ENCODE results near the gene SLC9A1. TPM values are rescaled to one million over a fixed set of nuclear protein-coding genes. Genes with fewer than 3 reads are reported as not detected.

SLC9A1 gene
- total and polyA plus RNA-seq, 12 donors = 9.4 to 34.4 (median 20.7) TPM

DNA sequence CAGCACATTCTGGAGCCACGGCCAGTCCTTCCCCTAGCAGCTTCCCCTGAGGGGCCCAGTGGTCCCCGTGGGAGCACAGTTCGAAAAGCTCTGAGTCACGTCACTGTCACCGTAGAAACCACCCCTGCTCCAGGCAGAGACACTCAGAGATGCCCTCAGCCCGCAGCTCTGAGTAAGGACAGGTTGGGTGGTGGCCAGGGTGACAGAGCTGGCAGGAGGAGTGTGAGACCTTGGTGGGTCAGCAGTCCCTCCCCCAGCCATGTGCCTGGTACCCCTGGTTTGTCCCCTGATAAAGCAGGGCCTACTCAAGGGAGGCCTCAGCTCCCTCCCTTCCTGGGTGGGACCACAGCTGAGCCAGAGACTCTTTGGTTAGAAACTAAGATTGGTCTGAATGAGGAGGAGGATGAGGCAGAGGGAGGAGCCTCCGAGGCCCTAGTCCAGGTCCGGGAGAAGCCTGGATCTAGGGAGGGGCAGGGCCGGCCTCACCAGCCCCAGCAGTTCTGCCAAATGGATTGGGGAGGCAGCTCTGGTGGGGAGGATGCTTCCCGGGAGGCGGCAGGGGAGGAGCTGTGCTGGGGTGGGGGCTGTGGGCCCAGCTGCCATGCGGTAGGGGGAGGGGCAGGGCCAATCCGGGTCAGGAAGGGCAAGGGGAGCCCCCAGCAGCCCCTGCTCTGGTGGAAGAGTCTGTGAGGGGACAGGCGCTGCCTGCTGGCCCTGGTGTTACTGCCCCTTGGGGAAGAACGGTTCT is 55.2 kb downstream of the SLC9A1 start:
- DNase-seq = peak; percentile 73 to 75
- peak overlapping the region; percentile 71 to 91 (median 85) for H3K27ac ChIP-seq
- H3K36me3 ChIP-seq = peaks cover 0 to 44% (median 0%) of the 10 kb centered on the region in 9 donors
- H3K4me1 ChIP-seq = peaks cover 14 to 42% (median 35%) of the 10 kb centered on the region in 9 donors
- ATAC-seq = peak; percentile 37 to 78 (median 68)
- H3K9me3 ChIP-seq = no peaks in the 10 kb centered on the region
- H3K27me3 ChIP-seq = no peaks in the 10 kb centered on the region
- H3K4me3 ChIP-seq = peak overlapping the region in 1 of 10 donors; percentile 5
- TF ChIP-seq, protein P1, sequence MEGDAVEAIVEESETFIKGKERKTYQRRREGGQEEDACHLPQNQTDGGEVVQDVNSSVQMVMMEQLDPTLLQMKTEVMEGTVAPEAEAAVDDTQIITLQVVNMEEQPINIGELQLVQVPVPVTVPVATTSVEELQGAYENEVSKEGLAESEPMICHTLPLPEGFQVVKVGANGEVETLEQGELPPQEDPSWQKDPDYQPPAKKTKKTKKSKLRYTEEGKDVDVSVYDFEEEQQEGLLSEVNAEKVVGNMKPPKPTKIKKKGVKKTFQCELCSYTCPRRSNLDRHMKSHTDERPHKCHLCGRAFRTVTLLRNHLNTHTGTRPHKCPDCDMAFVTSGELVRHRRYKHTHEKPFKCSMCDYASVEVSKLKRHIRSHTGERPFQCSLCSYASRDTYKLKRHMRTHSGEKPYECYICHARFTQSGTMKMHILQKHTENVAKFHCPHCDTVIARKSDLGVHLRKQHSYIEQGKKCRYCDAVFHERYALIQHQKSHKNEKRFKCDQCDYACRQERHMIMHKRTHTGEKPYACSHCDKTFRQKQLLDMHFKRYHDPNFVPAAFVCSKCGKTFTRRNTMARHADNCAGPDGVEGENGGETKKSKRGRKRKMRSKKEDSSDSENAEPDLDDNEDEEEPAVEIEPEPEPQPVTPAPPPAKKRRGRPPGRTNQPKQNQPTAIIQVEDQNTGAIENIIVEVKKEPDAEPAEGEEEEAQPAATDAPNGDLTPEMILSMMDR (IDR thresholded peaks at IDR 0.05) = no peak
- 30 to 38% methylated on average over 15 of the region's 15 CpGs for WGBS, 2 donors
- intact Hi-C loops (cut with DNase I) = loop anchor here in 8 of 10 donors (2.0 to 10.0 kb wide), 8 partner anchors 58 to 295 kb away; partner anchors contain the start of genes GPR3 (in 2 of the 8), KDF1 (in 2 of the 8), SLC9A1 (in 2 of the 8) and CD164L2 (in 1 of the 8)

DNA sequence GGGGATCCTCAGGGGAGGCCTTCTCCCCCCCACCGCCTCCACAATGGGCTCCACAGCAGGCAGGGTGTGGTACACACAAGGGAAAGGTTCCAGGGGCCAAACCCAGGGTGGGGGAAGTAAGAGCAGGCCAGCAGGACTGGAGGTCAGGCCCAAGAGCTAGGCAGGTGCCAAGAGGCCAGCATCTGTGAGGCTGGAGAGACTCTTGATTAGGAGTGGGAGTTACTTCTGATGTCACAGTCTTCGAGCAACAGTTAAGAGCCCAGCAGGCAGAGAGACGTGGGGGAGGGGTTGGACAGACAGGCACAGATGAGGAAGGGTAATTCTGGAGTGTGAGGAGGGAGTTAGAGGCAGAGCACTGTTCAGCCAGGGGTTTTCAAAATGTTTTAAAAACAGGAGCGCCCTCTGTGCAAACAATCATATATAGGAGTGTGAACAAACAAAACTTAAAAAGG is 55.8 kb downstream of the SLC9A1 start:
- Histone ChIP-seq H3K36me3 (peaks cover 0 to 38% (median 0%) of the 10 kb centered on the region in 9 donors), H3K4me3 (peak overlapping the region in 1 of 10 donors; percentile 5)
- TF ChIP-seq, protein P1 (IDR thresholded peaks at IDR 0.05) = no peak

DNA sequence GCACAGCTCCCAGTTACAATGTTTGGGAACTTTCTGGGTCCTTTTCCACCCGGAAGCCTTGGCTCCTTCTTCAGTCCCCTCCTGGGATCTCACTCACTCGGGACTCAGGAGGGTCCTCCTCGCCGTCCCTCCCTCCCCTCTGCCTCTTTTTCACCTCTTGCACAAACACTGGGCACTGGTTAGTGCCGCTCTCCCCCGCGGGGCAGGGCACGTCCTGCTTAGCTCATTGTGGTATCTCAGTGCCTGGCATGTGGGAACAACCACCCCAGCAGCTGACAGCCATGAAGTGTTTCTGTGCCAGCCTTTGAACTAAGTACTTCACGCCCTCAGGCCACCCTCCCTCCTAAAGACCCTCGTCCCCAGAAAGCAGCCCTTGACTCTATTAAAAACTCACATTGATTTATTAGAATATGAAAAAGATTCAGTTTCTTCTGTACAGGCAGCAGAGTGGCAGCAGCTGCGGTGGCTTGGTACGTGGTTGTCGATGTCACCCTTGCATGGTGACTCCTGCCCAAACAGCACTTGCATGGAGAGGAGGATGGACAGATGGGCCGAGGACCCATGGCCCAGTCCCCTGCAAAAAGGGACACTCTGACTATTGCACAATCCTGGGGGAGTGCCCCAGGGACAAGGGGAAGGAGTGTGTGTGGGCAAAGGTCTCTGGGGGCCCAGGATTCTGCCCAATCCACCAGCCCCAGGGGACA is 56.3 kb downstream of the SLC9A1 start:
- TF ChIP-seq, protein P1 (IDR thresholded peaks at IDR 0.05) = no peak
- DNase-seq (peak in 1 of 2 donors; percentile 60), ATAC-seq (peak in 7 of 8 donors; percentile 21 to 70 (median 49))
- Histone ChIP-seq H3K27ac (peak overlapping the region; percentile 71 to 91 (median 85)), H3K4me3 (no peak overlapping the region), H3K27me3 (no peaks in the 10 kb centered on the region), H3K9me3 (no peaks in the 10 kb centered on the region), H3K4me1 (peaks cover 14 to 42% (median 35%) of the 10 kb centered on the region in 9 donors), H3K36me3 (peaks cover 0 to 33% (median 0%) of the 10 kb centered on the region in 9 donors)
- intact Hi-C loops (cut with DNase I) = loop anchor here in 5 of 10 donors (2.0 to 10.0 kb wide), 4 partner anchors 101 to 134 kb away; partner anchors contain the start of genes KDF1 (in 2 of the 5) and TRNP1 (in 1 of the 5)
- WGBS, 2 donors = 58 to 59% methylated on average over 14 of the region's 14 CpGs

More for the DNA sequence above, 55.8 kb downstream of the SLC9A1 start:
- no peaks in the 10 kb centered on the region for H3K27me3 ChIP-seq
- peak; percentile 13 to 52 (median 38) for ATAC-seq
- peak; percentile 57 to 72 for DNase-seq
- intact Hi-C loops (cut with DNase I) = loop anchor here in 5 of 10 donors (2.0 to 10.0 kb wide), 4 partner anchors 102 to 134 kb away; partner anchors contain the start of genes KDF1 (in 2 of the 5) and TRNP1 (in 1 of the 5)
- H3K4me1 ChIP-seq = peaks cover 14 to 42% (median 35%) of the 10 kb centered on the region in 9 donors
- H3K9me3 ChIP-seq = no peaks in the 10 kb centered on the region
- WGBS, 2 donors = 26 to 34% methylated on average over 4 of the region's 4 CpGs
- peak overlapping the region; percentile 71 to 91 (median 85) for H3K27ac ChIP-seq

DNA sequence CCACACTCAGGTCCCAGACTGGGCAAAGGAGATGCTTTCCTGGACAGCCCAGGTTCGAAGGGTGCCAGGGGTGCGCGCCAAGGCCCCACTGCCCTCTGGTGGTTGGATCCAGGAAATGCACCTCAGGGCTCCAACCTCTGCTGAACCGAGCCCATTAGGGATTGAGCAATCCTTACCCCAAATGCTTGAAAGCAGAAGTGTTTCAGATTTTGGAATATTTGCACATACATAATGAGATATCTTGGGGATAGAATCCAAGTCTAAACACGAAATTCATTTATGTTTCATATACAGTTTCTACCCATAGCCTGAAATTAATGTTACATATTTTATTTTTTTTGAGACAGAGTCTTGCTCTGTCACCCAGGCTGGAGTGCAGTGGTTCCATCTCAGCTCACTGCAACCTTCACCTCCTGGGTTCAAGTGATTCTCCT is 57.4 kb downstream of the SLC9A1 start:
- H3K9me3 ChIP-seq = no peaks in the 10 kb centered on the region
- 1 to 3% methylated on average over 5 of the region's 5 CpGs for WGBS, 2 donors
- DNase-seq (peak; percentile 74 to 77), ATAC-seq (peak; percentile 56 to 73 (median 63))
- TF ChIP-seq, protein P1 (IDR thresholded peaks at IDR 0.05) = peak; percentile 96 to 99 (median 97)
- peak overlapping the region in 2 of 10 donors; percentile 71 to 80 for H3K27ac ChIP-seq
- H3K27me3 ChIP-seq = no peaks in the 10 kb centered on the region
- intact Hi-C loops (cut with DNase I) = loop anchor here (1.0 to 10.0 kb wide), 10 partner anchors 51 to 133 kb away; partner anchors contain the start of genes KDF1 (in 2 of the 10) and TRNP1 (in 1 of the 10)
- peaks cover 0 to 25% (median 0%) of the 10 kb centered on the region in 9 donors for H3K36me3 ChIP-seq
- H3K4me3 ChIP-seq = no peak overlapping the region
- peaks cover 14 to 39% (median 35%) of the 10 kb centered on the region in 9 donors for H3K4me1 ChIP-seq
